ENCODE measurements around the gene PELI2. TPM values are rescaled to one million over a fixed set of nuclear protein-coding genes. Genes with fewer than 3 reads are reported as not detected.

Gene PELI2
- total RNA-seq, 4 donors from 2014 or later: 10.0 to 17.0 (median 13.2) TPM

GRCh38 chr14:56145965-56146364 is 27.8 kb downstream of the PELI2 start:
- TF ChIP-seq POLR2A (IDR thresholded peaks at IDR 0.05) (no peak), CTCF (IDR thresholded peaks at IDR 0.05) (no peak)
- no peak for DNase-seq (ENCODE audit: low spot score in 2 of 2)
- 55 to 64% methylated on average over 3 of the region's 3 CpGs for WGBS, 2 donors
- intact Hi-C loops (cut with DNase I; ENCODE audit: low total_unique reads): no loop called here
- H3K4me3 ChIP-seq (ENCODE audit: low read depth, poor library complexity, severe bottlenecking): no peak overlapping the region

- WGBS, 2 donors: 64 to 73% methylated on average over 1 of the region's 1 CpG
- TF ChIP-seq POLR2A (IDR thresholded peaks at IDR 0.05) (no peak), CTCF (IDR thresholded peaks at IDR 0.05) (no peak)
- H3K4me3 ChIP-seq (ENCODE audit: low read depth, poor library complexity, severe bottlenecking): no peak overlapping the region
- DNase-seq (ENCODE audit: low spot score in 2 of 2): no peak
- intact Hi-C loops (cut with DNase I; ENCODE audit: low total_unique reads): no loop called here
Measured at GRCh38 chr14:56147449-56147848, 29.2 kb downstream of the PELI2 start.

- WGBS, 2 donors: 74 to 83% methylated on average over 3 of the region's 3 CpGs
- intact Hi-C loops (cut with DNase I; ENCODE audit: low total_unique reads): no loop called here
- no peak overlapping the region for H3K4me3 ChIP-seq (ENCODE audit: low read depth, poor library complexity, severe bottlenecking)
- no peak for TF ChIP-seq CTCF (IDR thresholded peaks at IDR 0.05)
- no peak for TF ChIP-seq POLR2A (IDR thresholded peaks at IDR 0.05)
- DNase-seq (ENCODE audit: low spot score in 2 of 2): no peak
Measured at GRCh38 chr14:56147986-56148901, 30.0 kb downstream of the PELI2 start.

- 65 to 67% methylated on average over 4 of the region's 4 CpGs for WGBS, 2 donors
- no peak for DNase-seq (ENCODE audit: low spot score in 2 of 2)
- intact Hi-C loops (cut with DNase I; ENCODE audit: low total_unique reads): no loop called here
- TF ChIP-seq CTCF (IDR thresholded peaks at IDR 0.05) (no peak), POLR2A (IDR thresholded peaks at IDR 0.05) (no peak)
- no peak overlapping the region for H3K4me3 ChIP-seq (ENCODE audit: low read depth, poor library complexity, severe bottlenecking)
Measured at GRCh38 chr14:56149151-56149550, 30.9 kb downstream of the PELI2 start.

GRCh38 chr14:56149995-56150394 is 31.8 kb downstream of the PELI2 start:
- no peak overlapping the region for H3K4me3 ChIP-seq (ENCODE audit: low read depth, poor library complexity, severe bottlenecking)
- TF ChIP-seq CTCF (IDR thresholded peaks at IDR 0.05): no peak
- TF ChIP-seq POLR2A (IDR thresholded peaks at IDR 0.05): no peak
- intact Hi-C loops (cut with DNase I; ENCODE audit: low total_unique reads): no loop called here
- no peak for DNase-seq (ENCODE audit: low spot score in 2 of 2)
- whole genome bisulfite sequencing, 2 donors: 80 to 87% methylated on average over 6 of the region's 6 CpGs

Measured in lower leg skin (tissue), 4 donors.